HG03108 (cell line): ENCODE measurements around the gene CPEB2.

Source experiments
- ATAC-seq: cut with Tn5 transposase; IDR thresholded peaks from one replicate; pipeline ENCODE4 v1.9.1; 2021; ENCODE audit warnings: moderate library complexity; ENCODE audit not compliant: unreplicated experiment

The CPEB2 gene

DNA sequence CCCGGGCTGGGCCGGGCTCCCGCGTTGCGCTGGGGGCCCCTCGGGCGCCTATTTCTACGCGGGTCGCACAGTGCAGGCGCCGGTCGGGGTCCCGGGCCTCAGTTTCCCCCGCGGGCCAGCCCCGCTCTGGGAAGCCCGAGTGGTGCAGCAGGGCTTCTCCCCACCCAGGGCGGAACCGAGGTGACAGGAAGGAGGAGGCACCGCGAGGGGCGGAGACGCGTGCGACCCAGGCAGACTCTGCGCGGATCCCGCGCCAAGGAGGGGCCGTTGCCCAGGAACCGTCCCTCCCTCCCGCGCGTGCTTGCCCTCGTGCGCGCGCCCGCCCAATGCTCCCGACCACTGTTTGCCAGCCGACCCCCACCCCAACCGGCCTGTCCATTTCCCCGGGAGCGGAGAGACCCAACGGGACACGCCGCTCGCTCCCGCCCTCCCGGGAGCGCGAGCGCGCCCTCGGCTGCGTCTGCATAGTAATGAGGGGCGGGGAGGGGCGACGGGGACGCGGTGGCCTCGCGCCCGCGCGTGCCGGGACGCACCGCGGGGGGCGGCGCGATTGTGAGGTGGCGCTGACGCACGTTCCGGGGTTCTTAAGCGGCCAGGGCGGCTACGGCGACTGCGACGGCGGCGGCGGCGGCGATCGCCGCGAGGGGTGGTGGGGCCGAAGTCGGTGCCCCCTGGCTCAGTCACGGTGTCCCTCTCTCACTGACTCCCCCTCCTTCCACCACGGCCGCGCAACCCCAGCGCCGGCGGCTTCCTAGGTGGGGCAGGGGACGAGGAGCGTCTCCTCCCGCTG is at the start of gene CPEB2:
Gene CPEB2 (plus strand): TSS at position 613 of the 790 bp plus-strand sequence. CDS start 193 bp downstream, outside the sequence.
- peak; percentile 55 for ATAC-seq

DNA sequence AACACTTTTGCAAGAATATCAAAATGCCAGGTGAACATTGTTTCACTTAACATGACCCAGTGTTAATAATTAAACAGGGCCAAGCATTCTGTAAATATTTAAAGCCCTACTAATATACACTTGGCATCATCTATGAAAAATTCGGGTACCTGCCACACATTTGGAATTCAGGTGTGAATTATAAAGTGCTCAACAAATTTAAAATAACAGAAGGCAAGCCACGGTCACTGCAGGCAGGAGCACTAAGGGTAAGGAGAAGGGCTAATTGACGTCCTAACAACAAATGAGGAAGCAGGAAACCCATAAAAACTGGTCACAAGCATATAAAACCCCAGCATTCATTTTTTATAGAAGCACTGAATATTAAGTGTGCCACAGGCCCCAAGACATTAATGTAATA is 43.8 kb upstream of the CPEB2 start:
- no peak for ATAC-seq

DNA sequence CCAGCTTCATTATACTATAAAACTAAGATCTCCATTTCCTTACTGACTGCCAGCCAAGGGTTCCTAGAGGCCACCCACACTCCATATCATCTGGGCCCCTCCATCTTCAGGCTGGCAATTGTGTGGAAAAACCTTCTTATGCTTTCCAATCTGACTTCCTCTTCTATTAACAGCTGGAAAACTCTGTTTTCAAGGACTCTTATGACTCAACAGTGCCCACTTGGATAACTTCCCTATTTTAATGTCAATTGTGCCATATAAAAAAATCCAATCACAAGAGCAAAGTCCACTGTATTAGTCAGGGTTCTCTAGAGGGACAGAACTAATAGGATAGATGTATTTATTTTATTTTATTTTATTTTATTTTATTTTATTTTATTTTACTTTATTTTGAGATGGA is 41.0 kb upstream of the CPEB2 start:
- ATAC-seq = no peak

DNA sequence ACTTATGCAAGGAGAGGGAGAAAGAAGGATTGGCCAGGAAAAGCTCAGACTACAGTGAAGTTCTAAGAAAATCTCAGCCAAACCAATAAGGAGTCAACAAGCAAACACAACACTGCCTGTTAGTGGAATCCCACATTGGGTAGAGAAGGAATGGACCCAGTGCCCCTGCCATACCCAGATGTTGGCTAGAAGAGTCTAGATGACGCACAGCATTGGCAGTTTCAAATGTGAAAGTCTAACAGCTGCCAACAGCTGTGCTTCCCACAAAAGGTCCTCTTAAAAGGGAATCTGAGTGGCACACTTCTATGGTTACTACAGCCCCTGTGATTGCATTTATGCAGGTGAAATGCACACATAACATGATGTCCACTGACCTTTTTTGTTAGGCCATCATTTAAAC is 37.2 kb upstream of the CPEB2 start:
- ATAC-seq = no peak

DNA sequence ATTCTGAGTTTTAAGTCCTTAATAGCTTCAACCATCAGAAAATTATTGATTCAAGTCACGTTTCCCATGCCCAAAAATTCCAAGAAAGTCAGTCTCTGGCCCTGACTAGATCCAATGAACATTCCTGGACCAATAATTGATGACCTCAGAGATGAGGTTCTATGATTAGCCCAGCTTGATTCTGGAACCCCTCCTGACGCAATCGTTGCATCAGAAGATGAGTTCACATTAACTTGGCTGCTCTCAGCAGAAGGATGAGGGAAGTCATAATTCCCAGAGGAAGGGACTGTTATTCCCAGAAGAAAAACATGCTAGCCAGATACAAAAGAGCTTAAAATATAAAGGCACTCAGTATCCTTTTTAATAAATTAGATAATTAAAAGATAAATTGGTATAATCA is 34.3 kb upstream of the CPEB2 start:
- no peak for ATAC-seq

DNA sequence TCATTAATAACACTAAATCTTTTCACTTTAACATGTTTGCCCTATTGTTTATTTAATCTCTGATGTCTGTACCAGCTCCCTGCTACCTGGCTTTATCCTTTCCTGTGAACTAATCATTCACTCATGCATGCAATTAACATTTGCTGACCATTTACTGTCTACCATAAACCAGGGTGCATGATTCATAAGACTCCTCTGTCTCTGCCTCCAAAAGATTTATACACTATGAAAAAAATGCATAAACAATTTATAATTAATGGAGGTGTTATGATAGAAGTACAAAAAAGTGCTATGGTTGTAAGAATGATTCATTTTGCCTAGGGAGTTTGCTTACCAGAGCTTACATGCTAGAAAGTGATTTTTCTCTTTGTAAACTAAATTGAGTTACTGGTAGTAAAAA is 24.5 kb upstream of the CPEB2 start:
- ATAC-seq = no peak

DNA sequence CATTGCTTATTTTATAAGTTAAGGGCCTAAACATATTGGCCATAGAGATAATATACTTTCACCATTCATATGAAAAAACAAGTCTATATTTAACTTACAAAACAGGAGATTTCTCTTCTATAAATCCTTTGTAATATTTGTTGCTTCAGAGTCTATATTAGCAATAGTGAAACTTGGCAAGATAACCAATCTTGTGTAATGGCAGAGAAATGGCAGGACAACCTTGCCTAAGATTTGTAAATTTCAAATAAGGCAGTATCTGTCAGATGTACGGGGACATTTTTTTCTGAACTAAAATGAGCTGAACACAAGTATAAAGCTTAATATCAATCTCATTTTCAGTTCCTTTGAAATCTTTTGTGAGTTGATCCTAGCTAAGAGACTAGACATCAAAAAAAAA is 17.8 kb upstream of the CPEB2 start:
- ATAC-seq = no peak

DNA sequence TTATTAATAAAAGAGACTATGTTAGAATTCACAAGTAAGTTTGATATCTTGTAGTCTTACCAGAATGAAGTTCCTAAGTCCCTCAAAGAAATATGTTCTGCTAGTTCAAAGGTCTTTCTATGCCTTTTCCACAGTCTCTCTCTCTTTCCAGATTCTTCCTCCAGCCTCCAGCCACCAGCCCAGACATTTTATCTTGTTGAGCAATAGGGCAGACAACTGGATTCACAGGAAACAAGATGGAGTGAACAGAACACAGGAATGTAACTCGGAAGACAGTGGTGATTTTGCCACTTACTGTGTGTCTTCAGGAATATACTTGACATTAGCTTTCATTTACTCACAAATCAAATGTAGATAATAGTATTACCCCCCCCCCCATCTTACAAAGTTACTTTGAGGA is 17.1 kb upstream of the CPEB2 start:
- no peak for ATAC-seq

DNA sequence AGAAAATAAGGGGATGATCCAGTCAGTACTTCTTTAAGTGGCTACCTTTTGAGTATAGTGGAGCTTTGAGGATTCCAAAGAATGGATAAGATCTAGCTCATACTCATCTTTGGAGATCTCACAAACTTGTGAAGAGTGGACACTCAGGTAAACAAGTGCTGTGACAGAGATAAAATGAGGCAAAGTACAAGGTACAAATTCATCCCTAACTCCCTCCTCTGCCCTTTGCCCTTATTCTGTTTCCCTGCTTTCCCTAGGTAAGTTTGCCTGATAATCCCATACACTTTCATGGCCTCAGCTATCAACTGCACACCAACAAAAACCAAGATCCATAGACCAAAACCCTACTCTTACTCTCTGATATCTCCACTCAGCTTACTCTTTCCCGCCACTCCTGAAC is 16.4 kb upstream of the CPEB2 start:
- no peak for ATAC-seq

DNA sequence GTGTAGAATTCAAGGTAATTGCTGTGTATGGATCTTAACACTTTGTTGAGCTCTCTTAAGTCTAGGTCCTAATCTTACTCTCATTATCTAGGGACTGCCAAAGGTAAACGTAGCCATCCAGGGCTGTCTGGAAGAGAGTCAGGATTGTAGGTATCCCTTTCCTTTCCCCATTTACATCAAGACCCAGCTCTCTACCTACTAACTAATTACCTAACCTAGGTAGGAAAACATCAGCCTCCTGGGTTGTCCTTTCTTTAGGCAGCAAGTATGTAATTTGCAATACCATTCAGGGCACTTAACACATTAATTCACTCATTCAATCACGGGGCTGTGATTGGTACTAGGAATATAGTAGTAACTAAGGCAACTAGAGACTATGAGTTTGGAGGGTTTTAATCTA is 15.2 kb upstream of the CPEB2 start:
- ATAC-seq = no peak

DNA sequence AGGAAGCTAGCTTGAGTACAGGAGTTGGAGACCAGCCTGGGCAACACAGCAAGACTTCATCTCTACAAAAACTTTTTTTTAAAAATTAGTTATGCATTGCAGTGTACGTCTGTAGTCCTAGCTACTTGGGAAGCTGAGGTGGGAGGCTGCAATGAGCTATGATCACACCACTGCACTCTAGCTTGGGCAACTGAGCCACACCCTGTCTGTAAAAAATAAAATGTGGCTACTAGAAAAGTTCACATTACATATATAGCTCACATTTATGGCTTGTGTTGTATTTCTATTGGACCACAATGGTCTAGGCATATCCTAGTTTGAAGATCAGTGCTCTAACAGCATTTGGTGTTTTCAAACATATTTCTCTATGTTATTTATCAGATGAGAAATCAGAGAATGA is 11.8 kb upstream of the CPEB2 start:
- no peak for ATAC-seq

DNA sequence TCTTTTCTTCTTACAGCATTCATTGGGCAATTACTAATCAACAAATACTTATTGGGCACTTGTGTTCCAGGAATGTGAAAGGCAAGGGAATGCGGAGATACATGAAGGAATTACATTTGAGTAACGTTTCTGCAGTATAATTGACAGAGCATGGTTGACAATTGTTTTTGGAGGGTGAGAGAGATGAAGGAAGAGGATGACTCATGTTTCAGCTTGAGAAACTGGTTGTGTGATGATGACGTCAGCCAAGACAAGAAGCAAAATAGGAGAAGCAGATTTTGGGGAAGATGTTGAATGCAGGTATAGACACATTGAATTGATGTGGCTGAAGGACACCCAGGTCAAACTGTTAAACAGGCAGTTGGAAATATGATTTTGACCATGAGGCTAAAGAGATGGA is 8.0 kb upstream of the CPEB2 start:
- no peak for ATAC-seq

DNA sequence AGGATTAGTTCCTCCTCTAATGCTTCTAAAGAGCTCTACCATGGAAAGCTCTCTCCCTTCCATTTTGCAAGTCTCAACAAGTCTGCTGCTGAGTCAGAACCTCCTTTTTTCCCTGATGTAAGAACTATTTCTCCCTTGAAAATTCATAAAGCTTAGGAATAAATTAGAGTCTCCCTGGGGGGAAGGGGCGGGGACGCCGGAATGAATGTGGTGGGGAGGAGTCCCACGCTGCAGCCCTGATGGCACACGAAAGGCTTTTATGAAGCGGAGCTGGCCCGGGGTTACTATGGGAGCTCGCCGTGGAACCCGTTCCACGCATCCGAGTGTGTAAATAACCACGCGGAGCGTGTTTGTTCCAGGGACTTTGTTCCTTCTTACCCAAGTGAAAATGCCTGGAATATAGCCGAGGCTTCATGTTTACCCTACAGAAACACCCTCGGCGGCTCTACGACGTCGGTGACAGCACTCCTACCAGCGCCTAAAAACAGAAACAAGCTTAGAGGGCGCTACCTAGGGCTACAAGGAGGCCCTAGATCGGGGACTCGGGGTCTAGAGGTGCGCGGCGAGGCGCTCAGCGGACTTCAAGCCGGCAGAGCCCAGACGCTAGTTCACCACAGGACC is 923 bp upstream of the CPEB2 start:
- peak; percentile 7 for ATAC-seq

DNA sequence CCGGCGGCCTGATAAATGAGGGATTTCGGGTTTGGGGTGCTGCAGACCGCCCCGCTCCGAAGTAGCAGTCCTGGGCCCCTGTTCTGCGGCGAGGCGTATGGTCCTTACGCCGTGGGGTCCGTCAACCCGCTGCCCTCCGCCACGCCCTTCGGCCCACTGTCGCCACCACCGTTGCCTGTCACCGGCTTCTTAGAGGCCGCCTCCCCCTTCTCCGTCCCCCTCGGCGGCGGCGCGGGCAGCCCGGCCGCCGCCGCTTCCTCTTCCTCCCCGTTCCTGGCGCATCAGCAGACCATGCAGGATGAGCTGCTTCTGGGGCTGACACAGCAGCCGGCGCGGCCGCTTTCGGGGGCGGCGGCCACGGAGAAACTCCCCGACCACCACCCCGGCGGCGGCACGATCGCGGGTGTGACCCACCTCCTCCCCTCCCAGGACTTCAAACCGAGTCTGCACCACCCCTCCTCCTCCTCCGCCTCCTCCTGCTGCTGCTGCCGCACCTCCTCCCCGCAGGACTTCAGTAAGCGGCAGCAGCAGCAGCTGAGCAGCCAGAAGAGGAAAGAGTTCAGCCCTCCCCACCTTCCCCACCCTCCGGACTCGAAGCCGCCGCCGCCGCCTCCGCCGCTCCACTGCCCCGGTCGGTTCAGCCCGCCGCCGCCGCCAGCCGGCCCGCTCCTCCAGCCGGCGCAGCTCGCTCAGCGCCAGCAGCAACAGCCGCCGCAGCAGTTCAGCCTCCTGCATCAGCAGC is 549 bp downstream of the CPEB2 start:
- peak; percentile 19 for ATAC-seq

DNA sequence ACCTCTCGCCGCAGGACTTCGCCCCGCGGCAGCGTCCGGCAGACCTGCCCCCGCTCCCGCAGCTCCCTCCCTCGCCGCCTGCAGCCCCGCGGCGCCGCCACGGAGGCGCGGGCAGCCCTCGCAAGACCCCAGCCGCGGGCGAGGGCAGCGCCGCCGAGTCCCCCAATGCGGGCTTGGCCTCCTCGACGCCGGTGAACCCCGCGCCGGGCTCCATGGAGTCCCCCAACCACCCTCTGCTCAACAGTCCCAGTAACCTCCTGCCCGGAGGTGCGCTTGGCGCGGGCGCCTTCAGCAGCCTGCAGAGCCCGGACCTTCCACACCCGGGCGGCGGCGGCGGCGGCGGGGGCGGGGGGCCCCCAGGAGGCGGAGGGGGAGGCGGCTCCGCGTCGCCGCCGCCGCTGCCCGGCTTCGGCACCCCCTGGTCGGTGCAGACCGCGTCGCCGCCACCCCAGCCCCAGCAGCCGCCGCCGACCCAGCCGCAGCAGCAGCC is 1.2 kb downstream of the CPEB2 start:
- no peak for ATAC-seq

DNA sequence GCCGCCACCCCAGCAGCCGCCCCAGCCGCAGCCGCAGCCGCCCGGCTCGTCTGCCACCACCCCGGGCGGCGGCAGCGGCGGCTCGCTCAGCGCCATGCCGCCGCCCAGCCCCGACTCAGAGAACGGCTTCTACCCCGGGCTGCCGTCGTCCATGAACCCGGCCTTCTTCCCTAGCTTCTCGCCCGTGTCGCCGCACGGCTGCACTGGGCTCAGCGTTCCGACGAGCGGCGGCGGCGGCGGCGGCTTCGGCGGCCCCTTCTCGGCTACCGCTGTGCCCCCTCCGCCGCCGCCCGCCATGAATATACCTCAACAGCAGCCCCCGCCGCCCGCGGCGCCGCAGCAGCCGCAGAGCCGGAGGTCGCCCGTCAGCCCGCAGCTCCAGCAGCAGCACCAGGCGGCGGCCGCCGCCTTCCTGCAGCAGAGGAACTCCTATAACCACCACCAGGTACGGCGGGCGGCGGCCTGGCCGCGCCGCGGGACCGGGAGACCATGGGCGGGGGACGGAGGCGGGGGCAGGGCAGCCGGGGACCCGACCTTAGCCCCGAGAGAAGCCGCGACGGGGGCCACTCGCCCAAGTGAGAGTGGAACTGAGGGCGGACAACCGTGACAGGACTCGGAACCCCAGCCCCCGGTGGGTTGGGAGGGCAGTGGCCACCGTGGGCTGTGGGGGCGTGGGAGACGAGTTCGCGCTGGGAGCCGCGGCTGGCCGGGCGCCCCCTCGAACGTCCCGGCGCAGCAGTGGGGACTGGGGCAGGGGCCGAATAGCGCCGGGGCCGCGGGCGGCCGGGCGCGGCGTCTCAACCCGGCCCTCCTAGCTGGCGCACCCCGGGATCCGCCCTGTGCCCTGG is 1.8 kb downstream of the CPEB2 start:
- ATAC-seq = no peak

DNA sequence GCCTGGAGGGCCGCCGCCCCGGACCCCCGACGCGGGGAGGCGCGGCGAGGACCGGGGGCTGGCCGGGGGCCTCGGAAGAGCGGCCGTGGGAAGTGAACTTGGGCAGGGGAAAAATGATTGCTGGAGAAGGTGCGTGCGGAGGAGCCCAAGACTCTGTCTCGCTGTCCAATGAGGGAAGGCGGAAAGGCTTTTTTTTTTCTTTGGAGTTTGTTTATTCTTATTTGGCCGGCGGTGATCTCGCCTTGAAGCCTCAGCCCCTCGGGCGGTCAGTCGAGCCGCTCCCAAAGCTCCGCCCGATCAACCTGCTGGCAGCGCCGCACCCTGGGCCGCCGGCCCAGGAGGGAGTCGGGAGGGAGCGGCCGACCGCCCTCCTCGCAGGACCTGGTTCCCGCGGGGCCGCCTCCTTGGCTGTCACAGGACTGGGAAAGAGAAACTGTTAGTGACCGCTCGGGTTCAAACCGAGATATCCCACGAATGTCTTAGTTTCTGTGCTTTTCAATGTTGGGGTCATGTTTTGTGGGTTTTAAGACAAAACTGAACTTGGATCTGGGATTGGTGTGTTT is 2.5 kb downstream of the CPEB2 start:
- ATAC-seq = no peak

DNA sequence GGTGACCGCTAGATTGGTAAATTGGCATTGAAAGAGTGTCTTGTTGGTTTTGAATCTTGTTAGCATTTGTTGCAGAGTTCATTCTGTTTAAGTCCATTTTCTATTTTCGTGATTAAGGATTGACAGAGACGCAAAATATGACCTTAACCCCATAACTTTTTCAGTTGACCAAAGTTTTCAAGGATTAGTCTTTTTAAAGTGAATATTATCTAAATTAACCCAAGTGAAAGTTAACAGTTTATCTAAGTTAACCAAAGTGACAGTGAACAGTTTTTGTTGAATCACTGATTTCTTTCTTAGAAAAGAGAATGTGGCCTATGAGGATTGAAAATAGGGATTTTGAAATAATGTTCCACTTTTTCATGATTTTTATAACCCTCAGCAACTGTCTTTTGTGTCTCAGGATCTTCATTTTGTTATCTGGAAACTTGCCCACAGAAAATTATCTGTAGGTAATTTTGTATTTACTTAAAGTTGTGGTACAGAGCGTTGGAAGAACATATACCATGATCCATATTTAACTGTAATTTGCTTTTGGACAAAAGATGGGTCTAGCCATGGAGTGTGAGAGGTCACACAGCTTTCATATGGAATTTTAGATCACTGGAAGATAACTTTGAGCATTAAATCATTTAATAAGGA is 3.3 kb downstream of the CPEB2 start:
- no peak for ATAC-seq

DNA sequence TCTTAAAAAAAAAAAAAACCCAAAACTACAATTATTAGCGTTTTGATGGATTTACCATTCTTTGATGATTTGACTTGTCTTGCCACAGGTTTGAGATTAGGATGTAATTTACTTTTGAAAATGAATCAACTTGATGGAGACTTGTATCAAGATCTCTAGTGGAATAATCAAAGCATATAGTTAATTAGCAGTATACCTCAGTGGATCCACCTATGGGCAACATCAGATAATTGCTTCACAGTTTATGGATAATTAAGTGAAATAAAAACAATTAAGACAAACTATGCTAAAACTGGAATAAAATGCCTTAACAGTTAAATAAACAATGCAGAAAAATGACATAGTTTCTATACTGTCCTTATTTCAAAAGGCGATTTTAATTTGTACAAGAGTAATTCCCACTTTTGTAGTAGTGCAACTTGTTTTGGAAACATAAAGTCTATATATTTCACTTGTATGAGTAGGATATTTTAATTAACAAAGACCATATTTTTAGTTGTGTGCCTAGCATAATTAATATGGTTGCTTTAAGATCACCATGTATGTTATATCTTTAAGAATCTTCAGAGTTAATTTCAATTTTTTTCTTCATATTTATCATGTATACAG is 4.2 kb downstream of the CPEB2 start:
- ATAC-seq = no peak

DNA sequence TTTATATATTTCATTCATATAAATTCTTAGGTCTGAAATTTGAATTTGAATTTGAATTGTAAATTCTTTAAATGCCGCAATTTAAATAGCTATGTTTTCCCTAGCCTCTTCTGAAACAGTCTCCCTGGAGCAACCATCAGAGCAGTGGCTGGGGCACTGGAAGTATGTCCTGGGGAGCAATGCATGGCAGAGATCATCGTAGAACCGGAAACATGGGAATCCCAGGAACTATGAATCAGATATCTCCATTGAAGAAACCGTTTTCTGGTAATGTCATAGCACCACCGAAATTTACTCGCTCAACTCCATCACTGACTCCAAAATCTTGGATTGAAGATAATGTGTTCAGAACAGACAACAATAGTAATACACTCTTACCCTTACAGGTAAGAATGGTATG is 4.9 kb downstream of the CPEB2 start:
- no peak for ATAC-seq
